ENCODE results near the gene RSPH4A. TPM values are rescaled to one million over a fixed set of nuclear protein-coding genes. Genes with fewer than 3 reads are reported as not detected.

Gene RSPH4A
- polyA plus RNA-seq, 1 donor (not counting 4 experiments of a cell fraction or from before 2014, with no cell fraction given), result 0.10 TPM

DNA sequence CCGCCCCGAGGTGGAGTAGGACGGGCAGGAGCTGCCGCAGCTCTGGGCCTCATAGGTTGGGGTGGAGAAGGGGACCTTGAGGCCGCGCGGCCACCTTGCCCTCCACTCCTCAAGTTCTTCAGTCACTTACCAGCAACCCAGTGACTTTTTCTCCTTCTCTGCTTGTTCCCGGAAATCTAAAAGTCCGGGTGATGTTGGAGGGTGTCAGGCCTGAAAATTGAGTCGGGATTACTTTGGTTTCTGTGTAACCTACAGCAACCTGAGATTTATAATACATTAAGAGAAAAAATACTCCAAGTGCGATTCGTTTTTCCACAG, 44.6 kb upstream of the RSPH4A start:
- FAIRE-seq (no peak), DNase-seq (ENCODE audit: low read depth, low spot score) (no peak)
- Histone ChIP-seq H4K20me1 (ENCODE audit: control insufficient read depth, extremely low read depth, insufficient read depth, low read length) (peaks cover 3% of the 10 kb centered on the region), H3K27ac (ENCODE audit: control insufficient read depth, insufficient read depth, low read length) (peak overlapping the region; percentile 90), H3K27me3 (ENCODE audit: control insufficient read depth, extremely low read depth, insufficient read depth, low read length) (no peaks in the 10 kb centered on the region), H3K9me1 (ENCODE audit: control insufficient read depth, extremely low read depth, insufficient read depth, low read length) (no peaks in the 10 kb centered on the region), H3K9ac (ENCODE audit: control insufficient read depth, extremely low read depth, insufficient read depth, low read length) (peak overlapping the region; percentile 97), H3K4me1 (ENCODE audit: control insufficient read depth, extremely low read depth, insufficient read depth, low read length) (peaks cover 16% of the 10 kb centered on the region), H3K79me2 (ENCODE audit: control insufficient read depth, insufficient read depth, low read length) (peaks cover 59% of the 10 kb centered on the region), H3K9me3 (ENCODE audit: control insufficient read depth, low read depth, low read length) (no peaks in the 10 kb centered on the region), H3K4me3 (ENCODE audit: control insufficient read depth in 2 of 3, extremely low read depth in 1 of 3, insufficient read depth in 2 of 3, low read depth in 1 of 3, low read length in 3 of 3) (peak overlapping the region; percentile 86 to 100 (median 98)), H3K4me2 (ENCODE audit: control insufficient read depth, extremely low read depth, insufficient read depth, low read depth, low read length) (peak overlapping the region; percentile 97), H2AFZ (ENCODE audit: control insufficient read depth, low read length) (peak overlapping the region; percentile 89), H3K36me3 (ENCODE audit: control insufficient read depth in 2 of 2, extremely low read depth in 1 of 2, insufficient read depth in 2 of 2, low read length in 2 of 2) (peaks cover 2 to 4% of the 10 kb centered on the region in 2 experiments)
- dilution Hi-C loops (cut with MboI; ENCODE audit: extremely low pct_ligation_motif_present, low sequenced_read_pairs), result no loop called here
- TF ChIP-seq, protein P1, sequence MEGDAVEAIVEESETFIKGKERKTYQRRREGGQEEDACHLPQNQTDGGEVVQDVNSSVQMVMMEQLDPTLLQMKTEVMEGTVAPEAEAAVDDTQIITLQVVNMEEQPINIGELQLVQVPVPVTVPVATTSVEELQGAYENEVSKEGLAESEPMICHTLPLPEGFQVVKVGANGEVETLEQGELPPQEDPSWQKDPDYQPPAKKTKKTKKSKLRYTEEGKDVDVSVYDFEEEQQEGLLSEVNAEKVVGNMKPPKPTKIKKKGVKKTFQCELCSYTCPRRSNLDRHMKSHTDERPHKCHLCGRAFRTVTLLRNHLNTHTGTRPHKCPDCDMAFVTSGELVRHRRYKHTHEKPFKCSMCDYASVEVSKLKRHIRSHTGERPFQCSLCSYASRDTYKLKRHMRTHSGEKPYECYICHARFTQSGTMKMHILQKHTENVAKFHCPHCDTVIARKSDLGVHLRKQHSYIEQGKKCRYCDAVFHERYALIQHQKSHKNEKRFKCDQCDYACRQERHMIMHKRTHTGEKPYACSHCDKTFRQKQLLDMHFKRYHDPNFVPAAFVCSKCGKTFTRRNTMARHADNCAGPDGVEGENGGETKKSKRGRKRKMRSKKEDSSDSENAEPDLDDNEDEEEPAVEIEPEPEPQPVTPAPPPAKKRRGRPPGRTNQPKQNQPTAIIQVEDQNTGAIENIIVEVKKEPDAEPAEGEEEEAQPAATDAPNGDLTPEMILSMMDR (optimal IDR thresholded peaks at IDR 0.05 in 1 of 3, IDR thresholded peaks at IDR 0.05 in 1 of 3, conservative IDR thresholded peaks at IDR 0.05 in 1 of 3; ENCODE audit: extremely low read depth in 1 of 3, insufficient read depth in 2 of 3, low read length in 3 of 3), result no peak
- no peak for TF ChIP-seq EZH2 (IDR thresholded peaks at IDR 0.05; ENCODE audit: low read length)

DNA sequence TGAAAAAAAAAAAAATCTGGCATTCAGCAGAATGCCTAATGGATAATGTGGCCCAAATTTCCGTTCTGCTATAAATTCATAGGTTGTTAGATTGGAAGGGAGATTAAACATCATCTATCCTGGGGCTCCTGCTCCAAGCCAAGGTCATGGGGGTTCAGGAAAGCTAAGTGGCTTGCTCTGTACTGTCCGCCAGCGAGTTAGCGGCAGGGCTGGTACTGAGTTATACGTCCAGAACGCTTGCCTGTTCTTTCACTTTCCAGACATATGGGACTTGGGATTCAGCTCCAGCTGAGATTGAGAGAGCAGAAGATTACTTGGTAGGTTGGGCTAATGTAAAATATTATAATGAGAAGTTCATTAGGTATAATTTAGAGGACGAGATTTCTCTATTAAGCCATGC, 44.1 kb upstream of the RSPH4A start:
- no peak for FAIRE-seq
- Histone ChIP-seq H2AFZ (ENCODE audit: control insufficient read depth, low read length) (peak overlapping the region; percentile 89), H3K36me3 (ENCODE audit: control insufficient read depth in 2 of 2, extremely low read depth in 1 of 2, insufficient read depth in 2 of 2, low read length in 2 of 2) (peaks cover 4 to 6% of the 10 kb centered on the region in 2 experiments), H3K79me2 (ENCODE audit: control insufficient read depth, insufficient read depth, low read length) (peaks cover 64% of the 10 kb centered on the region), H3K27me3 (ENCODE audit: control insufficient read depth, extremely low read depth, insufficient read depth, low read length) (no peaks in the 10 kb centered on the region), H3K9ac (ENCODE audit: control insufficient read depth, extremely low read depth, insufficient read depth, low read length) (peak overlapping the region; percentile 97), H3K9me3 (ENCODE audit: control insufficient read depth, low read depth, low read length) (no peaks in the 10 kb centered on the region), H3K4me1 (ENCODE audit: control insufficient read depth, extremely low read depth, insufficient read depth, low read length) (peaks cover 16% of the 10 kb centered on the region), H3K4me2 (ENCODE audit: control insufficient read depth, extremely low read depth, insufficient read depth, low read depth, low read length) (peak overlapping the region; percentile 97), H3K4me3 (ENCODE audit: control insufficient read depth in 2 of 3, extremely low read depth in 1 of 3, insufficient read depth in 2 of 3, low read depth in 1 of 3, low read length in 3 of 3) (peak overlapping the region; percentile 86 to 100 (median 98)), H4K20me1 (ENCODE audit: control insufficient read depth, extremely low read depth, insufficient read depth, low read length) (peaks cover 3% of the 10 kb centered on the region), H3K9me1 (ENCODE audit: control insufficient read depth, extremely low read depth, insufficient read depth, low read length) (no peaks in the 10 kb centered on the region), H3K27ac (ENCODE audit: control insufficient read depth, insufficient read depth, low read length) (peak overlapping the region; percentile 90)
- dilution Hi-C loops (cut with MboI; ENCODE audit: extremely low pct_ligation_motif_present, low sequenced_read_pairs), result no loop called here
- no peak for DNase-seq (ENCODE audit: low read depth, low spot score)
- TF ChIP-seq, protein P1 (optimal IDR thresholded peaks at IDR 0.05 in 1 of 3, IDR thresholded peaks at IDR 0.05 in 1 of 3, conservative IDR thresholded peaks at IDR 0.05 in 1 of 3; ENCODE audit: extremely low read depth in 1 of 3, insufficient read depth in 2 of 3, low read length in 3 of 3), result no peak
- no peak for TF ChIP-seq EZH2 (IDR thresholded peaks at IDR 0.05; ENCODE audit: low read length)

Data from keratinocyte (primary cell).